Body of pancreas (tissue), 4 donors: ENCODE results near the gene FOSB. TPM values are rescaled to one million over a fixed set of nuclear protein-coding genes. Genes with fewer than 3 reads are reported as not detected.
A peak's percentile ranks its signal among the peaks of the same experiment; 100 is the strongest.
"Not testable (repeated sequence)": the region's sequence is repeated elsewhere in the genome, so short reads cannot be mapped to it uniquely, and the experiment has no call there.

Experiments used
- ATAC-seq: fragments of 150-250 bp; one replicate; pipeline ENCODE4 v1.9.1; 2016
- DNase-seq, 4 donors: peaks; one replicate each; pipeline ENCODE4 v3.0.0-alpha.2; 2019
- H3K27ac ChIP-seq, 4 donors: fragments of 200-600 bp; sonication (generic); 1 replicate in 3 of 4; 2 replicates in 1 of 4; pipeline versions ENCODE4 v1.5.1 to v1.6.1; 2016 to 2019; ENCODE audit warnings: mild to moderate bottlenecking in 1 of 4, mixed read lengths in 1 of 4, moderate library complexity in 1 of 4
- H3K27me3 ChIP-seq, 2 donors: fragments of 200-600 bp; sonication (generic); one replicate each; pipeline ENCODE4 v1.6.0; 2016; ENCODE audit warnings: mild to moderate bottlenecking in 1 of 2
- H3K36me3 ChIP-seq, 2 donors: fragments of 200-600 bp; sonication (generic); replicated peaks in 1 of 2; 2 replicates each; pipeline ENCODE4 v1.5.1; 2016; ENCODE audit warnings: low read depth in 2 of 2; ENCODE audit not compliant: insufficient read depth in 1 of 2
- H3K4me1 ChIP-seq: fragments of 200-600 bp; sonication (generic); one replicate; pipeline ENCODE4 v1.6.0; 2016
- H3K4me3 ChIP-seq, 2 donors: fragments of 200-600 bp; sonication (generic); 1 replicate in 1 of 2; 2 replicates in 1 of 2; pipeline ENCODE4 v1.5.1; 2016 to 2019
- H3K9me3 ChIP-seq, 3 donors: fragments of 200-600 bp; sonication (generic); 1 replicate in 2 of 3; 2 replicates in 1 of 3; pipeline ENCODE4 v1.5.1; 2016
- CTCF ChIP-seq, 7 experiments: fragments of 450-650 bp in 4 of 7; fragments of 200-600 bp in 3 of 7; sonication (generic) in 3 of 7; IDR thresholded peaks; one replicate each; pipeline ENCODE4 v1.5.1; 2016 to 2019; ENCODE audit warnings: antibody characterized with exemption in 7 of 7
- POLR2A ChIP-seq, 3 donors: fragments of 450-650 bp; IDR thresholded peaks; one replicate each; pipeline ENCODE4 v1.6.1; 2016; ENCODE audit warnings: antibody characterized with exemption in 3 of 3, mild to moderate bottlenecking in 2 of 3
- WGBS, 2 donors: methylation state at CpG; one replicate each; pipeline ENCODE4 v1.1.5; 2017; 5-methylcytosine and 5-hydroxymethylcytosine counted together
- intact Hi-C: fragments of 100-400 bp; cut with DNase I; formaldehyde crosslinking; loops from one replicate; pipeline ENCODE4 v1.15.1; 2023
- total RNA-seq, 2 donors: library from RNA; depleted of rRNA; stranded (reverse); fragments of >200 nt; gene quantifications; one replicate each; pipeline ENCODE4 v1.1.0, GENCODE V29; 2016

FOSB gene
- total RNA-seq, 2 donors from 2014 or later: 4.2 to 84.7 TPM

GRCh38 chr19:45424191-45425058 is 43.4 kb upstream of the FOSB start:
- no peak for TF ChIP-seq CTCF (IDR thresholded peaks at IDR 0.05)
- TF ChIP-seq POLR2A (IDR thresholded peaks at IDR 0.05): no peak
- intact Hi-C loops: no loop called here
- ATAC-seq (peak; percentile 49), DNase-seq (peak; percentile 57 to 81 (median 72))
- WGBS, 2 donors: 4 to 6% methylated on average over 18 to 24 of the region's 24 CpGs
- Histone ChIP-seq H3K27ac (peak overlapping the region; percentile 84 to 97 (median 90)), H3K27me3 (no peaks in the 10 kb centered on the region), H3K36me3 (no peaks in the 10 kb centered on the region), H3K4me3 (no peak overlapping the region), H3K9me3 (no peaks in the 10 kb centered on the region), H3K4me1 (peaks cover 38% of the 10 kb centered on the region)

GRCh38 chr19:45428384-45429231 is 39.2 kb upstream of the FOSB start:
- intact Hi-C loops: no loop called here
- Histone ChIP-seq H3K4me1 (peaks cover 28% of the 10 kb centered on the region), H3K27ac (peak overlapping the region in 2 of 4 donors; percentile 3 to 44), H3K9me3 (no peaks in the 10 kb centered on the region), H3K36me3 (no peaks in the 10 kb centered on the region), H3K27me3 (no peaks in the 10 kb centered on the region), H3K4me3 (peak overlapping the region; percentile 22 to 61)
- TF ChIP-seq CTCF (IDR thresholded peaks at IDR 0.05) (peak in 5 of 7 experiments; percentile 16 to 37 (median 26)), POLR2A (IDR thresholded peaks at IDR 0.05) (no peak)
- 3% methylated on average over 20 to 69 of the region's 73 CpGs for WGBS, 2 donors
- DNase-seq: peak in 2 of 4 donors; percentile 35 to 42
- ATAC-seq: peak; percentile 2

- H3K4me1 ChIP-seq: peaks cover 16% of the 10 kb centered on the region
- H3K27ac ChIP-seq, intact Hi-C loops, DNase-seq, H3K36me3 ChIP-seq, H3K4me3 ChIP-seq, H3K27me3 ChIP-seq, H3K9me3 ChIP-seq, ATAC-seq: not testable (repeated sequence)
- WGBS, 2 donors: 52 to 63% methylated on average over 11 of the region's 11 CpGs
Observed at GRCh38 chr19:45429896-45430295, 37.9 kb upstream of the FOSB start.

GRCh38 chr19:45431008-45431407 is 36.8 kb upstream of the FOSB start:
- H3K36me3 ChIP-seq, H3K27me3 ChIP-seq, ATAC-seq, intact Hi-C loops, H3K4me3 ChIP-seq, H3K9me3 ChIP-seq, DNase-seq, H3K27ac ChIP-seq: not testable (repeated sequence)
- 50 to 61% methylated on average over 9 of the region's 9 CpGs for WGBS, 2 donors
- H3K4me1 ChIP-seq: peaks cover 12% of the 10 kb centered on the region

GRCh38 chr19:45432543-45432942 is 35.3 kb upstream of the FOSB start:
- DNase-seq, H3K27ac ChIP-seq, intact Hi-C loops, H3K27me3 ChIP-seq, ATAC-seq, H3K9me3 ChIP-seq, H3K4me3 ChIP-seq, H3K36me3 ChIP-seq: not testable (repeated sequence)
- peaks cover 12% of the 10 kb centered on the region for H3K4me1 ChIP-seq
- WGBS, 2 donors: 75 to 87% methylated on average over 4 to 8 of the region's 8 CpGs

- TF ChIP-seq CTCF (IDR thresholded peaks at IDR 0.05) (no peak), POLR2A (IDR thresholded peaks at IDR 0.05) (no peak)
- peaks cover 5% of the 10 kb centered on the region for H3K4me1 ChIP-seq
- H3K36me3 ChIP-seq: no peaks in the 10 kb centered on the region
- no peaks in the 10 kb centered on the region for H3K9me3 ChIP-seq
- intact Hi-C loops: loop anchor here (5.0 kb wide), 1 partner anchor 45 kb away; no protein-coding TSS in a partner anchor
- no peak for ATAC-seq
- no peak overlapping the region for H3K27ac ChIP-seq
- no peaks in the 10 kb centered on the region for H3K27me3 ChIP-seq
- no peak overlapping the region for H3K4me3 ChIP-seq
- WGBS, 2 donors: 74 to 77% methylated on average over 3 of the region's 3 CpGs
- DNase-seq: no peak
Observed at GRCh38 chr19:45437328-45437727, 30.5 kb upstream of the FOSB start.
